GM21528 (cell line): ENCODE results near the gene AMBRA1.

ENCODE experiments used
- ATAC-seq: cut with Tn5 transposase; IDR thresholded peaks from one replicate; pipeline ENCODE4 v1.9.1; 2021; ENCODE audit warnings: mild to moderate bottlenecking, moderate library complexity; ENCODE audit not compliant: unreplicated experiment, low FRiP score

Gene AMBRA1

DNA sequence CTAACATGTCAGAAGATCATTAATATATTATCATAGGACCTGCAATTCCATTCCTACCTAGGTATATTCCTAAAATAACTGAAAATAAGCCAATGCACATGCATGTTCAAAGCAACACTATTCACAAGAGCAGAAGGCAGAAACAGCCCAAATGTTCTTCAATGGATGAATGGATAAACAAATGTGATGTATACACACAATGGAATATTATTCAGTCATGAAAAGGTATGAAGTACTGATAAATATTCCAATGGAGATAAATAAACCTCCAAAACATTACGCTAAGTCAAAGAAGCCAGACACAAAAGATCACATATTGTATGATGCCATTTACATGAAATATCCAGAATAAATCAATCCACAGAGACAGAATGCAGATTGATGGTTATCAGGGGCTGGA is 16.8 kb downstream of the AMBRA1 start:
- no peak for ATAC-seq

DNA sequence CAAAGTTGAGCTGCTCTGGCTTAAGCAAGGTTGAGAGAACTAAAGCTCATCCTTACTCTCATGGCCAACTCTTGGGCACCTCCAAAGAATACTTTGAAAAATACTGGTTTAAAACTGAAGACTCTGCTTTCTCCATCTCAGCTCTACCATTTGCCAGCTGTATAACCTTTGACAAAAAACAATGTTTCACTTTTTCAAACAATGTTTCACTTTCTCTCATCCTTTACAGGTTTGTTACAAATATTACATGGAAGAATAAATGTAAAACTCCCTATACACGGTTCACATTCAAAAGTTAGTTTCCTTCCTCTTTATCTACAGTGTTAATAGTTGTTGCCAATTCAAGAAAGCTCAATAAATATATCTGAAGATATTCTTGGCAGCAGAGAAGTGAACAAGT is 19.2 kb downstream of the AMBRA1 start:
- ATAC-seq, result no peak

DNA sequence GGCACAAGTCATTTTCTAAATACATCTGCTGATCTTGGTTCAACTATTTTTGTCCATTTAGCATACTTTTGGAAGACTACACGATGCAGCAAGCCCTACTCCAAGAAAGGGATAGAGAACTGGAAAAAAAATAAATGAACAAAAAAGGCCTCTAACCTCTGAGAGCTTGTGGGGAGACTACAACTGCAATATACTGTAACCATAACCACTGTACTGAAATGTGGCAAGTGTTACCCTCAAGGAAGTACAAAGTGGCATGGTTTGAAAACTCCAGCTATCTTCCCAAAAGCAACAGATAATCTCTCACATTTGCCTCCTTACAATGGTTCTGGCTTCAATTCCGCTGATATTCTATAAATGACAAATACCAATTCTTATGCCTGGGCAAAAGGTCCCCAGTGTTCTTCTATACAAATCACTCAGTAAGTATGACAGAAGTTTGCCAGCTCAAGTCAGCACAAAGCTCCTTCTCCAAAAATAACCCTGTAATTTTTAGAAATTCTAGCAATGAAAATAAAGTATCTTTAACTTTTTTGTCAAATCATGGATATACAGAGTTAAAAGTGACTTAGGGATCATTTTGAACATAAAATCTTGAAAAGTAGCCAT is 22.9 kb downstream of the AMBRA1 start:
- no peak for ATAC-seq

DNA sequence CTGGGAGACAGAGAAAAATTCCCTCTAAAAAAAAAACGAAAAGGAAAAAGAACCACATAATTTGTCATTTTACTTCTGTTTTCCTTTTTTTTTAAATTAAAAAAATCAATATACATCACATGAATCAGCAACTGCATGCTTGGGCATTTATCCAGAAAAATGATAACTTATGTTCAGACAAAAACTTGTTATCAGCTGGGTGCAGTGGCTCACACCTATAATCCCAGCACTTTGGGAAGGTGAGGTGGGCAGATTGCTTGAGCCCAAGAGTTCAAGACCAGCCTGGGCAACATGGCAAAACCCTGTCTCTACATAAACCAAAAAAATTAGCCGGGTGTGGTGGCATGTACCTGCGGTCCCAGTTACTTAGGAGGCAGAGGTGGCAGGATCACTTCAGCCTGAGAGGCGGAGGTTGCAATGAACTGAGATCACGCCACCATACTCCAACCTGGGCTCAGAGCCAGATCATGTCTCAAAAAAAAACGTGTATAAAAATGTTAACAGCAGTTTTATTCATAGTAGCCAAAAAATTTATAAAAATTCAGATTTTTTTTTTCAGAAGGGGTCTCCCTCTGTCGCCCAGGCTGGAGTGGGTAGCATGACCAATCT is 28.5 kb downstream of the AMBRA1 start:
- no peak for ATAC-seq

DNA sequence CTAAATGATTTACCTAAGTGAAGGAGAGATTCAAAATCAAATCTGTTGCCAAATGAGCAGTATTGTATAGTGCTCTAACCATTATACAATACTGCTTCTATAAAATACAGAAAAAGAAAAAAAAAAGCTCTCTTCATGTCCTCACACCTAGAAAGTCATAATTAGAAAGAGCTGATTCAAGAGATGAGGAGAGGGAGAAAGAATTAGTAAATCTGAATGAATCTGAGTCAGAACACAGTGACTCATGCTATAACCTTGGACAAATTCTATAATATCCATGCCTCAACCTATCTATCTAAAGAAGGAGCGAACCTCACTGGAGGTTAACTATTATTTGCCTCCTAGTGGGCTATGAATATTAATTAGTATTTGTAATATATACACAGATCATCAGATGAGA is 29.4 kb downstream of the AMBRA1 start:
- ATAC-seq, result no peak

DNA sequence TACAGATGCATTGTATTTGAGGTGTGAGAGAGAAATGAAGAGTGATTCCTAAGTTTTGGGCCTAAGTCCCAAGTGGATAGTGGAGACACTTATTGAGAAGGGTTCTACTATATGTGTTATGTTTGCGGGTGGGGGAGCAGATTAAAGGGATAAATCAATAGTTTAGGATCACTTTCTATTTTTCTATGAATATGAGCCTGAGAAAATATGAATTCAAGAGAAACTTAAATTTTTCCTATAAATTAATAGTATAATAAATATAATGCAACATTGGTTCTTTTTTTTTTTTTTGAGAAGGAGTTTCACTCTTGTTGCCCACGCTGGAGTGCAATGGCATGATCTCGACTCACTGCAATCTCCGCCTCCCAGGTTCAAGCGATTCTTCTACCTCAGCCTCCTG is 31.3 kb downstream of the AMBRA1 start:
- ATAC-seq, result no peak

DNA sequence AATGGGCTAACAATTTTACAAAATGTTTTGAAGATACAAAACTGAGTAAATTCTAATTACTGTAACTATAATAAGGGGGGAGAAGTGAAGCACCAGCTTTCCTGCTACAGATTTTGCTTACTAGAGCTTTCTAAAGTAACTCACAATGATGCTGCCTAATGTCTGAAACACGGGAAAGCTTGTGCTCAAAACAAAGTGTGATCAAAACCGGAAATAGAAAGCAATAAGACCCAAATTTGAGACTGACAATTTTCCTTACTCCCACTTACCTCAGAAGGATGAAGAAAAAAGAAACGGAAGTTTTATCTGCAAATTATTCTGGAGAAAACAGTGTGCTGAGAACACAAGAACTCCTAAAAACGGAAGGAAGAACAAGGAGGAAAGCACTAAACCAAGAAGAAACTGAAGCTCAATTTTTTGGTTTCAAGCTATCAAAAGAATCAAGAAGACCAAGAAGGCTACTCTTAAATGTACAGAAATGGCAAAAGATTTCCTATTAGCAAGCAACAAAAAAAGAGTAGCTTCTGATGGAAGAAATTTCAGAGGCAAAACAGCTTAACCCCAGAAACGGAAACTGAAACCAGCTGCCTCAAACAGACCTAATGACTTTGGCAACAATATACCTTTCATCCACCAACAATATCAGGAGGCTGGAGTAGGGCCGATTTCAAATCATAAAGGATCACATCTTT is 33.4 kb downstream of the AMBRA1 start:
- ATAC-seq, result no peak

DNA sequence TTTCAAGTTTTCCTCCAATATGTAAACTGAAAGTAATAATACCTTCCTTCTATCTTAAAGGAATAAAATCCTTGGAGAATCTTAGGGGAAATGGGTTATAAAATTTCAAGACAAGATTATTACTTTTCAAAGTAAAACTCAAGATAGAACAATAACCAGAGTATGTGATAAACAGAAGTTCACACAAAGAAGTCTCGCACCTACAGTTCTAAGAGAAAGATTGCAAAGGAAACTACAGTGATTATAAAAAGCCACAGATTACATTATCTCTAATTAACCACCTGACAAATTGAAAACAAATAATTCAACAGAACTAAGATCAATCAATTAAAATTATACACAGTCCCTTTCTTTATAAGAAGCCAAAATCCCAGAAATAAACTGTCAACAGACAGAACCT is 34.0 kb downstream of the AMBRA1 start:
- no peak for ATAC-seq

DNA sequence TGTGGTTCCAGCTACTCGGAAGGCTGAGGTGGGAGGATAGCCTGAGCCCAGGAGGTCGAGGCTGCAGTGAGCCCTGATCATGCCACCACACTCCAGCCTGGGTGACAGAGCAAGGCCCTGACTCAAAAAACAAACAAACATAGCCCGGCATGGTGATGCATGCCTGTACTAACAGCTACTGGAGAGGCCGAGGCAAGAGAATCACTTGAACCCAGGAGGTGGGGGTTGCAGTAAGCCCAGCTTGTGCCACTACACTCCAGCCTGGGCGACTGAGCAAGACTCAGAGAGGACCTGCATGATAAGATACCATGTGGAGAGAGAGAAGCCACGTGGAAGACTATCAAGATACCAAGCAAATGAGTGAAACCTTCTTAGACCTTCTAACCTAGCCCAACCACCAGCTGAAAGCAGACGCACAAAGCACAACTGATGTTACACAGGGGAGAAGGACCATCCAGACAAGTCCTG is 36.1 kb downstream of the AMBRA1 start:
- ATAC-seq, result no peak

DNA sequence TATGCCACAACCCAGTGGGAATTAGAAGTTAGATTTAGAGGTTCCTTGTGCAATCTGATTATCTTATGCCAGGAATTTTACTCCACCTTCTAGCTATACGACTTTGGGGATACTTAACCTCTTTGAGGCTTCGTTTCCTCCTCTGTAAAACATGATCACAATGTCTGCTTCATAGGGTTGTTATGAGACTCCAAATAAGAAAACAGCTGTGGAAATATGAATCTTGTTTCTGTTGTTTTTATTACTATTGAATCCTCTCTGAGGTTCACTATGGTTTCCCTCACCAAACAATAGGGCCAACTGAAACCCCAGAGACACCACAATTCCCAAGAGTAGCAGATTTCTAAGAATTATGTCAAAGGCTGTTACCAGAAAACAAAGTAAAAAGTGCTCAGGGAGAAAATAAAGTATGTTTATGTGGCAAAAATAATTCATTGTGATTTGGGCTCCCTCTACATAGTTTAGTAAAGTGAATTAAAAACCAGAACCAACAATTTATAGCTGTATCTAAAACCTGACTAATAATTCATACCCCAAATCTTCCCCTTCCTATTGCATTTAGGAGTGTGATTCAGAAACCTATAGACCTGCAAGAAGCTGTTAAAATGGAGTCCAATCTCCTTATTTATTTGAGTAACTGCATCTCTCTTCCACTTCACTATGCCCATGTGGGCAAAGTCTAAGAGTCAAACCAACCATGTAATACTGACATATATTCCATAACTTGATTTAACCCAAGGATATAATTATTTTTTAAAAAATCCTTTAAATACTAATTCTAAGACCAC is 38.4 kb downstream of the AMBRA1 start:
- ATAC-seq, result no peak

DNA sequence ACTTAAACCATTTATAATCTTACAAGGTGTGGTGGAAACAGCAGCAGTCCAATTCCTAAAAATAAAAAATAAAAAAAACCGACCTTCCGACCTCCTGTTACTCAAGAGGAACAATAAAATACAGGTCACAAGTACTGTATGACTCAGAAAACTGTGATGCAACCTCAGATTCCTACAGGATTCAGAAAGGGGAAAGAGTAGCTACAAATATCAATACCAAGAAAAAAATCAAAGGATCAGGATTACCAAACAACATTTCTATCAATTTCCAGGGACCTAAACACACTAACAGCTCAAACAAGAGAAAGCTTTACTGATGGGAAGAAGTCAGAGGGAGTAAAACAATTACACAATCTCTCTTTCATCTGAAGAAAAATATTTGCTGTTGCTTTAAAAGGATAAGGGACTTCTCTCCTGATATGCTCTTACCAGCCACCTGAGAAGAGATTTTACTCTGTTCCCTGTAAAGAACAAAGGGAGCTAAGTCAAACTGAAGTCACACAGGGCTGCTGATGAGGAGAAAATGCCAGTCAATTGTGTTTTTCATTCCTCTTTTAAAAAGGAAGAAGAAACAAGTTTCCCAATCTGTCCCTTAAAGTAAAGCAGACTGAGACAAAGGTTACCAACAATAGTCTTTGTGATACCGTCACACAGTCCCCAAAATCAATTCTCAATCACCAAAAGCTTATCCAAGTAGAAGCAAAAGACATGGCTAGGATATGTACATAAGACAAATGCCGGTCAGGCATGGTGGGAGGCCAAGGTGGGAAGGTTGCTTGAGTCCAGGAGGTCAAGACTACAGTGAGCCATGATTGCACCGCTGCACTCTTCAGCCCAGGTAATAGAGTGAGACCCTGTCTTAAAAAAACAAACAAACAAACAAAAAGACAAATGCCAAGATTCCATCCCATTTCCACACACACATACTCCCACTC is 39.3 kb downstream of the AMBRA1 start:
- ATAC-seq, result no peak

DNA sequence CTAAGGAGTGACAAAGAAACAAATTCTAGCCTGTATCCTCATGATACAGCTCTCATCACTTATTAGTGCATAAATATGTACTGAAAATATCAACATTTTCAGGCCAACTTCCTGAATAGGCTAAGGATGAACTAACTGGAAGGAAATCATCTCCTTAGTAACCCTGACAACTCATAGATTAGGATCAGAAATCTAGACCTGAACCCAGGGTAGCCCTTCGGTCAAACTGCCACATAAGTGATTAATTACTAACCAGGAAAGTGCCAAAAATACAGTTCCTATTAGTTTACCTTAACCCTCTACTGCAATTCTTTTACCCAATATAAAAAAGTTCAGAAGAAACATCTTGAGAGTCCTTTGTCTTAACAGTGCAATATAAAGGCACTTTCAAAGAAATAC is 40.0 kb downstream of the AMBRA1 start:
- no peak for ATAC-seq

DNA sequence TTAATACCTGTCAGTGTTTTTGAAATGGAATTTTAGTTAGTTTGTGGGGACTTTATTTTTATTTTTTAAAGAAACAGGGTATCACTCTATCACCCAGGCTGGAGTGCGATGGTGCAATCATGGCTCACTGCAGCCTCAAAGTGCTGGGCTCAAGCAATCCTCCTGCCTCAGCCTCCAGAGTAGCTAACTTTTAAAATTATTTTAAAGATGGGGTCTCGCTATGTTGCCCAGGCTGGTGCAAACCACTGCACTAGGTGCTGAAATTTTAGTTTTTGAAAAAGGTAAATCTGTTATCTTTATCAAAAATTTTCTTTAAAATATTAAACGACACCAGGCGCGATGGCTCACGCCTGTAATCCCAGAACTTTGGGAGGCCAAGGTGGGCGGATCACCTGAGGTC is 42.6 kb downstream of the AMBRA1 start:
- no peak for ATAC-seq

DNA sequence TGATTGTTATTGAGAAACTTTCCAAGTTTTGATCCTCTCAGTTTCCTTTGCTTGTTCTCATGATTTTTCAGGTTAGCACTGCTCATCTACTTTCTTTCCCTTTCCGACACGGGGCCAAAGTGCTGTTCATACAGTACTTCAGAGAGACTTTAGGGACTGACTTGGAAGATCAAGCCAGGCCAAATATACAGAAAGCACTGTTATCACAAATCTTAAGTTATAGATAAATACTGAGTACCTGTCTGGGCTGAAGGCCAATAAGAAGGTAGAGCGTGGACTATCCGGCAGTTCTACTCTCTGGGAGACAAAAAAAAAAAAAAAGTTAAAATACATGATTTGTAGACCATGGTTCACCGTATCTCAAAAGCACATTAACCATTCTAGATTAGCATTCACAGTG is 46.2 kb downstream of the AMBRA1 start:
- no peak for ATAC-seq

DNA sequence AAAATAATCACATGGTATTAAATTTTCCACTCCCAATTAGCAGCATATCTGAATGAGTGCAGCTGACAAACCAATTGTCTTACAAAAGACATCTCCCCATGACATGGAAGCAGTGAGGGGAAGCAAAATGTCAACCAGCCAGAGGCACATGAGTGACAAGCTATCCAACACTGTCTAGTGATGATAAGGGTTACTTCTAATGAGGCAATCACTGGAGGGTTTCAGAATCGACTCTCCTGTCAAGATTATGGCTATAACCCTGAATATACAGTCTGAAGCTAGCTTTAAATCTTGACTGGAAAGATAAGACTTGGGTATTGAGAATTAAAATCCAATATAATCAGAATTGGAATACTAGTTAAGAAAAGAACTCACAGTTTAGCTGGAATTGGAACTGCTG is 50.3 kb downstream of the AMBRA1 start:
- no peak for ATAC-seq

DNA sequence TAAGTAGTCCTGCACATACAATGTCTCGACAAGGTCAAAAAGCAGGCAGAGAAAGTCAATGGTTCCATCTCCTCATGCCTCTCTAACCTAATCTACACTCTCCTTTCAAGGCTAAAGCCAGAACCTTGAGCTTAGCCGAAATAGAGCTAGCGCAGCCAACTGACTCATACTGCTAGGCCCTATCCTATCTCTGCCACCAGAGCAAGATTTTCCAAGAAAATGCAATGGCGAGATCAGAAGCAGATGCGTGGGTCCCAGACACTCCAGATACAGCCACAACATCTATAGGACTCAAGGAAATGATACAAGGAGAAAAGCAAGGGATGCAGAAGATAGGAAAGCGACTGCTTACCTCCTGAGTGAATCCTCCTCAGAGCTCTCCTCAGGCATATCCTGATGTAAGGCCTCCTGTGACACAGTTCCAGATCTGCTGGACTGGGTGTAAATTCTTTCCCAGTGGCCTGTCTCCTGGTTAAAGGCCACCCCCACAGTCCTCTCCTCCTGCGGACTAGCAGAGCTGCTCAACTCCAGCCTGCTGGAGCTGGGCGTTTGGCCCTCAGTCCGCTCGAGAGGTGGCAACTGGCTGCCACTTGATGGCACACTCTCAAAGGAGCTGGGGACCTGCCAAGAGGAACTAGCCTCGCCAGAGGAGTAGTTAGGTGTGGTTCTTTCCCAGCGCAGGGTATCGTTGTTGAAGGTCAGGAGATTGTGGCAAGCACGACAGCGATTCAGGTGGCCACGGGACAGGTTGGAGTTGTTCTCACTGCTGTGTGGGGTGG is 52.0 kb downstream of the AMBRA1 start:
- ATAC-seq, result no peak

DNA sequence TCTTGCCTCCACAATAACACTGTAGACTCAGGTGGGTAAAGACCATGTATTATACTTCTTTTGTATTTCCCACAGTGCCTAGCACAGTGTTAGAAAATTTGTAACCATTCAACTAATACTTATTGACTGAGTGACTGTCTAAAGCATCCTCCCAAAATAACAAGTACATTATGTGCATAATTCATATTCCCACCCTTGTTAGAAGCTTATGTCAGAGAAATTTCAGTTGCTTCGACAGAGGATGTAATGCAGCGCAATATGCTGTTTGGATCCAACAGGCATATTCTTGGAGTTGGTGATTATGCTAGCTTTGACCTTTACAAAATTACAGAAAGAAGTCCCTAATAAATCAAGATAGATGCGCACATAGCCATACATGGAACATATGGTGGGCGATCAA is 53.0 kb downstream of the AMBRA1 start:
- no peak for ATAC-seq

DNA sequence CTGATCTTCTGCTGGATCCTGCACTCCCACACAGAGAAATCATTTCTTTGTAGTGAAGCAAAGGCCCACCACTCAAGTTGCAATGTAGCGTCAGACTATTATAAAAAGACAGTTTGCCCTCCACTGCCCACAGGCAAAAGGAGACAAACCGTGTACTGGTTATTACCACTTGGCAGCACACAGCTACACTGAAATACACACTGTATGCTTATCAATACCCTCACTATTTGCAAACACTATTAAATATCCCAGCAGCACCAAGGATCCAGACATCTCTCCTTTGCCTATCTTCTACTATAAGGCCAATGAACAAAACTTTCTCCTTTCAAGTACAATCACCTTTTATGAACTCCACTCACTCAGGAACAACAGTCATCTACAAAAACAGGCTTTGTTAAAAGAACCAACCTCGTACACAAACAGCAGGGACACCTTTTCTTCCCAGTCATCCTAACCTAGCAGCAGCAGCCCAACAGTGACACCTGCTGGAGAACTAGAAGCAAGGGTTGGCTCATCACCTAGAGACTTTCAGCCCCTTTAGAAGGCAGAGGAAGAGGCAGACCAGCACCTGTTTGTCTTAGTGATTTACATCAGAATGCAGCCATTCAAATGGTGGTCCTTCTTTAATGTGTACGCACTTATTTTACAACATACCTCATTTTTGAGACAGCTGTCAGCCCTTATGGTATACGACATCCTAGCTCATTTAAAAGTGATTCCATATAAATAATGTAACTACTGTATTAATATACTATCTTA is 56.1 kb downstream of the AMBRA1 start:
- ATAC-seq, result no peak

DNA sequence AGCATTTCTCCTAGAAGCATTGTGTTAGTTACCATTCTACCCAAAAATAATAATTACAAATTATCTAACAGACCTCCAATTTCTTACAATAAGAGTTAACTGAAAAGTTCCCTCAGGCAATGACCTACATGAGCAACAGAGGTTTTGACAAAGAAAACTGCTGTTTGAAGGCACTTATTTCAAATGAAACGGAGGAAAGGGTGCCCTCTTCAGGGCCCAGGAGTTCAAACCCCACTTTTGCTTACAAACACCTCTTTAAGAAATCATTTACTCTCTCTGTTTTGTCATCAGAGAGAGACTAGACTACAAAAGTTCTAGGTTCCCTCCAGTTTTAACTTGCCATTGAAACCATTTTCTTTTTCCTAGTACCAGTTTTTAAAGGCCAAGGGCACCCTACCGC is 56.7 kb downstream of the AMBRA1 start:
- no peak for ATAC-seq
